ENCODE results near the gene PTPRU. TPM values are rescaled to one million over a fixed set of nuclear protein-coding genes. Genes with fewer than 3 reads are reported as not detected.

Gene PTPRU
- total RNA-seq, 1 experiment from 2014 or later, result 45.5 TPM

DNA sequence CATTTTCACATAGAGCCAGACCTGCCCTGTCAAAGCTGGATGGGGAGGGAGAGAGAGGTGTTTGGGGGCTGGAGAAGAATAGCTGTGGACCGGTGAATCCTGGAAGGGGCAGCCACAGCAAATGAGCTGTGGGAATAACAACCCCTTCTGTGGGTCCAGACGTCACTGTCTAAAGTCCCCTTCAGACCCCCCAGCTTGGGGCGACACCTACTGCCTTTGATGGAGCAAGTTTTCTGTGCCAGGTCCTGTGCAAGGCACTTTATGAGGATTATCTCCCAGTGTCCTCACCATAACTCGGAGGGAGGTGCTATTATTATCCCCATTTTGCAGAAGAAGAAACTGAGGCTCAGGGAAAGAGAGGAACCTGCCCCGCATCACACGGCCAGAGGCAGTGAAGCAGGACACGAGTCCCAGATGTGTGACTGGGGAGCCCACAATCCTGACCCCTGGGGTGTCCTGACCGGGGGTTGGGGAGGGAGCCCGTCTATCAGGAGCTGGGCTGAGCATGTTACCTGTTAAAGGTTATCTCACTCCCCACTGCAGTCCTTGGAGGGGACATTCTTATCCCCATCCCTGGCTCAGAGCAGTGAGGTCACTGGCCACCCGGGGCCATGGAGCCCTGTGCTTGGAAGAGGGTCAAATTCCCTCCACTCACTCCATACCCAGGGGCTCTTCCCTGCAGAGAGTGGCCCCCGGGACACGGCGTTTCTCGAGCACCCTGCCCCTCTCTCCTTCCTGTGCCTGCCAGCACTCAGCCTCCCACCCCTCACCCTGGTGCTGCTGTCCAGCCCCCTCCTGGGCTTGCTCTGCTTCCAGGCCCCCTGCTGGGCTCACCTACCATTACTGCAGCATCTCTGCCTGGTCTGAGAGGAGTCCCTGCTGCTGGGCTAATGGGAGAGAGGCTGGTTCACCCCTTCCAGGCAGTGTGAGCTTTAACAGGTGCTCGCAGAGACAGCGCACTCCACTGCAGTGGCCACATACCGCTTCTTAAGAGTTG, 132.9 kb downstream of the PTPRU start:
- DNase-seq, result peak; percentile 14
- Mint-ChIP-seq H3K9me3 (no peaks in the 10 kb centered on the region; a peak in 1 of 5 replicates), H3K4me3 (no peak overlapping the region), H3K4me1 (peaks cover 0 to 9% of the 10 kb centered on the region in 2 experiments; a peak in 1 of 4 replicates), H3K27me3 (ENCODE audit: low read depth) (peaks cover 13% of the 10 kb centered on the region), H3K27ac (no peak overlapping the region), H3K36me3 (ENCODE audit: insufficient read depth in 1 of 3, low read depth in 3 of 3) (no peaks in the 10 kb centered on the region)
- no peak overlapping the region for H2BK12ac ChIP-seq (ENCODE audit: insufficient read length, low read depth, low read length)
- H3K23ac ChIP-seq (ENCODE audit: insufficient read length, low read depth, low read length), result no peak overlapping the region
- no peak overlapping the region for H2AK5ac ChIP-seq (ENCODE audit: insufficient read length, low read length)
- no peak overlapping the region for H3K56ac ChIP-seq (ENCODE audit: insufficient read length, low read depth, low read length)
- no peaks in the 10 kb centered on the region for H3K79me2 ChIP-seq (ENCODE audit: insufficient read depth, low read length)
- no peaks in the 10 kb centered on the region for H3K4me1 ChIP-seq (ENCODE audit: insufficient read depth, low read length)
- no peaks in the 10 kb centered on the region for H3K27me3 ChIP-seq (ENCODE audit: insufficient read depth, low read length)
- no peak overlapping the region for H2BK5ac ChIP-seq (ENCODE audit: insufficient read length, low read length)
- no peak overlapping the region for H3K27ac ChIP-seq (ENCODE audit: insufficient read length, low read depth, low read length)
- no peak overlapping the region for H2BK15ac ChIP-seq (ENCODE audit: low read depth, low read length)
- no peak overlapping the region for H3K4me2 ChIP-seq (ENCODE audit: insufficient read depth, insufficient read length, low read length)
- H3K4ac ChIP-seq (ENCODE audit: low read depth, low read length), result no peak overlapping the region
- H4K91ac ChIP-seq (ENCODE audit: insufficient read length, low read depth, low read length), result no peak overlapping the region
- WGBS (ENCODE audit: extremely low coverage, insufficient read length, low lambda C conversion rate), result no CpG with 5 or more reads among the region's 17 CpGs
- no peaks in the 10 kb centered on the region for H3K9me3 ChIP-seq (ENCODE audit: control insufficient read depth, low read depth, low read length)
- H4K8ac ChIP-seq (replicated peaks; ENCODE audit: insufficient read length, low read depth, low read length), result no peak overlapping the region
- H2BK120ac ChIP-seq (ENCODE audit: low read depth, low read length, poor library complexity, severe bottlenecking), result no peak overlapping the region
- no peak overlapping the region for H2BK20ac ChIP-seq (ENCODE audit: low read depth, low read length, poor library complexity, severe bottlenecking)
- H3K79me1 ChIP-seq (ENCODE audit: insufficient read depth, low read depth, low read length, poor library complexity, severe bottlenecking), result no peaks in the 10 kb centered on the region
- H2AFZ ChIP-seq (ENCODE audit: low read length), result no peak overlapping the region
- no peak overlapping the region for H4K5ac ChIP-seq (ENCODE audit: insufficient read length, low read depth, low read length)
- no peaks in the 10 kb centered on the region for H4K20me1 ChIP-seq (ENCODE audit: control insufficient read depth, insufficient read depth, insufficient read length)
- H3K9ac ChIP-seq (ENCODE audit: extremely low read depth, insufficient read length, low read length), result no peak overlapping the region
- H3K14ac ChIP-seq (ENCODE audit: insufficient read depth, low read length), result no peak overlapping the region; the same call in 1 of the 2 replicates
- TF ChIP-seq, protein P1, sequence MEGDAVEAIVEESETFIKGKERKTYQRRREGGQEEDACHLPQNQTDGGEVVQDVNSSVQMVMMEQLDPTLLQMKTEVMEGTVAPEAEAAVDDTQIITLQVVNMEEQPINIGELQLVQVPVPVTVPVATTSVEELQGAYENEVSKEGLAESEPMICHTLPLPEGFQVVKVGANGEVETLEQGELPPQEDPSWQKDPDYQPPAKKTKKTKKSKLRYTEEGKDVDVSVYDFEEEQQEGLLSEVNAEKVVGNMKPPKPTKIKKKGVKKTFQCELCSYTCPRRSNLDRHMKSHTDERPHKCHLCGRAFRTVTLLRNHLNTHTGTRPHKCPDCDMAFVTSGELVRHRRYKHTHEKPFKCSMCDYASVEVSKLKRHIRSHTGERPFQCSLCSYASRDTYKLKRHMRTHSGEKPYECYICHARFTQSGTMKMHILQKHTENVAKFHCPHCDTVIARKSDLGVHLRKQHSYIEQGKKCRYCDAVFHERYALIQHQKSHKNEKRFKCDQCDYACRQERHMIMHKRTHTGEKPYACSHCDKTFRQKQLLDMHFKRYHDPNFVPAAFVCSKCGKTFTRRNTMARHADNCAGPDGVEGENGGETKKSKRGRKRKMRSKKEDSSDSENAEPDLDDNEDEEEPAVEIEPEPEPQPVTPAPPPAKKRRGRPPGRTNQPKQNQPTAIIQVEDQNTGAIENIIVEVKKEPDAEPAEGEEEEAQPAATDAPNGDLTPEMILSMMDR (conservative IDR thresholded peaks at IDR 0.05), result no peak
- no peaks in the 10 kb centered on the region for H3K23me2 ChIP-seq (ENCODE audit: insufficient read length, low read depth, low read length, poor library complexity, severe bottlenecking)
- no peak overlapping the region for H3K18ac ChIP-seq (ENCODE audit: insufficient read length, low read depth, low read length)
- no peak overlapping the region for H3T11ph ChIP-seq (ENCODE audit: low read length)

Data from H9 (cell line).